ENCODE results near the gene HCN4. TPM values are rescaled to one million over a fixed set of nuclear protein-coding genes. Genes with fewer than 3 reads are reported as not detected.

The HCN4 gene
- total RNA-seq, 4 donors from 2014 or later, result not detected

- peaks cover 0 to 4% of the 10 kb centered on the region in 2 donors for H3K27me3 ChIP-seq
- no peak for TF ChIP-seq POLR2A (IDR thresholded peaks at IDR 0.05)
- TF ChIP-seq, protein P1, sequence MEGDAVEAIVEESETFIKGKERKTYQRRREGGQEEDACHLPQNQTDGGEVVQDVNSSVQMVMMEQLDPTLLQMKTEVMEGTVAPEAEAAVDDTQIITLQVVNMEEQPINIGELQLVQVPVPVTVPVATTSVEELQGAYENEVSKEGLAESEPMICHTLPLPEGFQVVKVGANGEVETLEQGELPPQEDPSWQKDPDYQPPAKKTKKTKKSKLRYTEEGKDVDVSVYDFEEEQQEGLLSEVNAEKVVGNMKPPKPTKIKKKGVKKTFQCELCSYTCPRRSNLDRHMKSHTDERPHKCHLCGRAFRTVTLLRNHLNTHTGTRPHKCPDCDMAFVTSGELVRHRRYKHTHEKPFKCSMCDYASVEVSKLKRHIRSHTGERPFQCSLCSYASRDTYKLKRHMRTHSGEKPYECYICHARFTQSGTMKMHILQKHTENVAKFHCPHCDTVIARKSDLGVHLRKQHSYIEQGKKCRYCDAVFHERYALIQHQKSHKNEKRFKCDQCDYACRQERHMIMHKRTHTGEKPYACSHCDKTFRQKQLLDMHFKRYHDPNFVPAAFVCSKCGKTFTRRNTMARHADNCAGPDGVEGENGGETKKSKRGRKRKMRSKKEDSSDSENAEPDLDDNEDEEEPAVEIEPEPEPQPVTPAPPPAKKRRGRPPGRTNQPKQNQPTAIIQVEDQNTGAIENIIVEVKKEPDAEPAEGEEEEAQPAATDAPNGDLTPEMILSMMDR (IDR thresholded peaks at IDR 0.05), result no peak
- no peak for TF ChIP-seq EP300 (IDR thresholded peaks at IDR 0.05)
- no peaks in the 10 kb centered on the region for H3K4me1 ChIP-seq
- 71 to 79% methylated on average over 10 of the region's 10 CpGs for WGBS, 2 donors
- H3K4me3 ChIP-seq, result no peak overlapping the region
- DNase-seq (ENCODE audit: low spot score in 2 of 2), result no peak
- H3K36me3 ChIP-seq, result no peaks in the 10 kb centered on the region
- no peaks in the 10 kb centered on the region for H3K9me3 ChIP-seq
- no peak overlapping the region for H3K27ac ChIP-seq
Observed at GRCh38 chr15:73352082-73352481, 16.7 kb downstream of the HCN4 start.

- Histone ChIP-seq H3K4me1 (no peaks in the 10 kb centered on the region), H3K27ac (no peak overlapping the region), H3K4me3 (no peak overlapping the region), H3K9me3 (no peaks in the 10 kb centered on the region), H3K27me3 (peaks cover 0 to under 1% of the 10 kb centered on the region in 2 donors), H3K36me3 (no peaks in the 10 kb centered on the region)
- DNase-seq (ENCODE audit: low spot score in 2 of 2), result no peak
- no peak for TF ChIP-seq EP300 (IDR thresholded peaks at IDR 0.05)
- no peak for TF ChIP-seq POLR2A (IDR thresholded peaks at IDR 0.05)
- TF ChIP-seq, protein P1 (IDR thresholded peaks at IDR 0.05), result no peak
Observed at GRCh38 chr15:73349191-73349590, 19.6 kb downstream of the HCN4 start.

- H3K4me3 ChIP-seq, result no peak overlapping the region
- 26 to 32% methylated on average over 9 of the region's 9 CpGs for WGBS, 2 donors
- DNase-seq (ENCODE audit: low spot score in 2 of 2), result peak in 1 of 2 donors; percentile 32
- H3K27me3 ChIP-seq, result no peaks in the 10 kb centered on the region
- H3K4me1 ChIP-seq, result no peaks in the 10 kb centered on the region
- no peaks in the 10 kb centered on the region for H3K36me3 ChIP-seq
- TF ChIP-seq, protein P1 (IDR thresholded peaks at IDR 0.05), result no peak
- TF ChIP-seq EP300 (IDR thresholded peaks at IDR 0.05) (no peak), POLR2A (IDR thresholded peaks at IDR 0.05) (no peak)
- no peak overlapping the region for H3K27ac ChIP-seq
- H3K9me3 ChIP-seq, result peaks cover 0 to 11% (median 0%) of the 10 kb centered on the region in 4 donors
Observed at GRCh38 chr15:73346735-73347312, 21.9 kb downstream of the HCN4 start.

- no peak overlapping the region for H3K4me3 ChIP-seq
- H3K9me3 ChIP-seq, result peaks cover 0 to 11% (median 0%) of the 10 kb centered on the region in 4 donors
- no peaks in the 10 kb centered on the region for H3K4me1 ChIP-seq
- no peaks in the 10 kb centered on the region for H3K27me3 ChIP-seq
- WGBS, 2 donors, result 79 to 87% methylated on average over 7 of the region's 7 CpGs
- H3K36me3 ChIP-seq, result no peaks in the 10 kb centered on the region
- H3K27ac ChIP-seq, result no peak overlapping the region
- DNase-seq (ENCODE audit: low spot score in 2 of 2), result no peak
- TF ChIP-seq, protein P1 (IDR thresholded peaks at IDR 0.05), result no peak
- TF ChIP-seq EP300 (IDR thresholded peaks at IDR 0.05), result no peak
- TF ChIP-seq POLR2A (IDR thresholded peaks at IDR 0.05), result no peak
Observed at GRCh38 chr15:73345658-73346057, 23.1 kb downstream of the HCN4 start.

DNA sequence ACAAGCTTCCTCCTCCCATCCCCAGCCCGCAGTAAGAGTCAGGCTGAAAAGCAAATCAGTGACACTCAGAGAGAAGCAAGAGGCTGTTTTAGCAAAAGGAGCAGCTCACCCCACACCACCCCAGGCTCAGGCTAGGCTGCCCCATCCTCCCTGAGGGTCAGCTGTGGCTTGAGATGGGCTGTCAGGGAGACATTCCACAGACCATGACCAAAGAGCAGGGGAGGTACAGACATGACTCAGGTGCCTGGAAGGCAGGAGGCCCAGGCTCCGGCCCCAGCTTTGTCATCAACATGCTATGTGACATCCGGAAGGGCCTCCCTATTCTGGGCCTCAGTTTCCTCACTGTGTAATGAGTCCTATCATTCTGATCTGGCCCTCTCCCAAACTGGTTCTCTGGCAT, 24.7 kb downstream of the HCN4 start:
- 88 to 97% methylated on average over 3 of the region's 3 CpGs for WGBS, 2 donors

More for the DNA sequence above, 24.7 kb downstream of the HCN4 start:
- H3K27ac ChIP-seq, result no peak overlapping the region
- no peak overlapping the region for H3K4me3 ChIP-seq
- no peak for DNase-seq (ENCODE audit: low spot score in 2 of 2)
- peaks cover 0 to 11% (median 0%) of the 10 kb centered on the region in 4 donors for H3K9me3 ChIP-seq
- TF ChIP-seq POLR2A (IDR thresholded peaks at IDR 0.05), result no peak
- H3K27me3 ChIP-seq, result no peaks in the 10 kb centered on the region
- no peaks in the 10 kb centered on the region for H3K4me1 ChIP-seq
- H3K36me3 ChIP-seq, result no peaks in the 10 kb centered on the region

Data from tibial nerve (tissue), 4 donors.